GM23248 (cell line): ENCODE measurements around the gene CEP85.

ENCODE experiments used
- EZH2 ChIP-seq: fragments of 200-600 bp; sonication (generic); IDR thresholded peaks from 2 replicates; pipeline ENCODE4 v1.6.1; 2018; ENCODE audit warnings: antibody characterized with exemption, mild to moderate bottlenecking; ENCODE audit not compliant: insufficient read depth, poor library complexity, severe bottlenecking
- EZH2phosphoT487 ChIP-seq: fragments of 200-600 bp; sonication (generic); IDR thresholded peaks from 2 replicates; pipeline ENCODE4 v1.6.1; 2018; ENCODE audit warnings: antibody characterized with exemption, moderate library complexity, mild to moderate bottlenecking, low read depth; ENCODE audit not compliant: insufficient read depth

DNA sequence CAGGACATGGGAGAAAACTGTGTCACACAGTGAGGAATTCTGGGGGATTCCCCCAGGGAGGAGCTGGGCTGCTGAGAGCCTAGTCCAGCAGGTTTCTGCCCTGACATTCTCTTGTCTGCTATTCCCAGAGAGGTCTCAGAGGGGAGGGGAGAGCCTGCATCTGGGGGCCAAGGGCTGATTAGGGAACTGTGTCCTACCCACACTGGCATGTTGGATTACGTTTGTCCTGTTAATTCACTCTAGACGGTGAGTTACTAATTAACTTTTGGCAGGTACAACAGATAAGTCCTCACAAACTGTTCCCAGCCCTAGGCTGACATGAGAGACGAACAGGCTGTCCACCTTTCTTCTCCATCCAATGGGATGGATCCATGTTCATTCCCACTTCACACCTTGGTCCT, 43.3 kb downstream of the CEP85 start:
- no peak for TF ChIP-seq EZH2
- no peak for TF ChIP-seq EZH2phosphoT487
